GM15510 (cell line): ENCODE data around the gene MYO5B.

Experiments used
- POLR2A ChIP-seq: IDR thresholded peaks from 3 replicates; pipeline ENCODE4 v1.6.1; 2011; ENCODE audit warnings: borderline replicate concordance; ENCODE audit not compliant: insufficient read length; ENCODE audit errors: extremely low read depth

MYO5B gene

GRCh38 chr18:50193796-50194630 lies 934 bp downstream of the MYO5B start:
- no peak for TF ChIP-seq POLR2A

DNA sequence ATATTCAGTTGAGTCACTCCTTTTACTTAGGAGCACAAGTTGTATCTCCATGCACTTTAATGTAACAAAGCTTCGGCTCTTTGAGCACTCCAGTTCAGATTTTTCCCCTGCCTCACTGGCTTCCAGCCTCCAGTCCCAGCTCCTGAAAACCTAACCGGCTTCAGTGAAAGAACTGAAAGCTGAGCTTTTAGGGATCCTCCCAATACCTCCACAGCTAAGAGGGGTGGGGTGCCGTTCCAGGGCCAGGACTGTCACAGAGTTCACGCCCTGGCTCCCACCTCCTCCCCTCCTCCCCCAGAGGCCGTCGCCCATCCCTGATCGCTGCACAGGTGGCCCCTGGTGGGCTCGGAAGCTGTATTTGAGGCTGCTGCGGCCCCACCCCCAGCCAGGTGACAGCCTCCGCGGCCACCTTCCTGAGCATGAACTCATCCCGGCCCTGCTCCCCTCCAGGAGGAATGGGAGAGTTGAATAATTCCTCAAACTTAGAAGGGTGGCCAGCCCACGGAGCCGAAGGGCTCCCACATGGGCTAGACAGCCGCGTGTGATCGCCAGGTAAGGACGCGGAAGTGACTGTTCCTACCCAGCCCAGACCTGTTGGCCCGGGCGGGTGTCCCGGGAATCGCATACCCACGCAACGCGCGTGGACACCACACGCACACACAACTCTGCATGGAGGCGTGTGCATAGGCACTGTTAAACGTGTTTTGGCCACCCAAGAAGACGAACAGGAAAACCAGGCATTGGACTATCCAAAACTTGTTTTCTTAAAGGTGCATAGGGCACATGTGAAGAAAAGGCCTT lies 1.8 kb downstream of the MYO5B start:
- TF ChIP-seq POLR2A, result no peak

DNA sequence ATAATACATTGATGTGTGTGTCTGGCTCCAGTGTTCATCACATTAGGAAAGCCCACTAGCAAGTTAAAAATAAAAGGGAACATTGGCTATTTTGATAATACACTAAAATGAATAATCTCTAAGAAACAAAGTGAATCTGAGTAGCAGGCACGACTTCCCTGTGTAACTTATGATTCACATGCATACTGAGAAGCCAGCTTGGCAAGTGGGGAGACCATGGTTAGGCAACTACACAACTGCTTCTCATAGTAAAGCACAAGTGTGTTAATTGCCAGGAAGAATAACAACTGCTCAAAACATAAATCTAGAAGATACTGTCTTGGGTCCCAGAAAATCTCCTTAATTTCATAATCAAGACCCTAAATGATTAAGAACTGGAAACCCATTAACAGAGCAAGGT lies 4.0 kb downstream of the MYO5B start:
- no peak for TF ChIP-seq POLR2A

DNA sequence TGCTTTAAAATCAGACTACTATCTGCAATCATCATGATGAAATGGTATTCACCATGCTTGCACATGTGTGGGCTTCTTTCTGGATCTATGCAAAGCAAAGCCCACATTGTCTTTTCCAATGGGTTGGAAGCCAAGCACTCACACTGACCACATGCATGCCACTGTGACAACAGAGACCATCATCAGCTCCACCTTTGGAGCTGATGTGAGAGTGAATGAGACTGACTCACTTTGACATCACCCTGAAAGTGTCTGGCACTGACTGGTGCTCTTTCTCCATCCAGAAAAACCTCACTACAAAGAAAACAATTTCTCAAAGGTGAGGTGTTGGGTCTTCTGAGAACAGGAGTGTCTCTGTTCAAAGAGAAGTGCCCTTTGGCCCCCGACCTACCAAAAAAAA lies 4.7 kb downstream of the MYO5B start:
- TF ChIP-seq POLR2A, result no peak

- no peak for TF ChIP-seq POLR2A
Measured at GRCh38 chr18:50189160-50189559, 5.8 kb downstream of the MYO5B start.

DNA sequence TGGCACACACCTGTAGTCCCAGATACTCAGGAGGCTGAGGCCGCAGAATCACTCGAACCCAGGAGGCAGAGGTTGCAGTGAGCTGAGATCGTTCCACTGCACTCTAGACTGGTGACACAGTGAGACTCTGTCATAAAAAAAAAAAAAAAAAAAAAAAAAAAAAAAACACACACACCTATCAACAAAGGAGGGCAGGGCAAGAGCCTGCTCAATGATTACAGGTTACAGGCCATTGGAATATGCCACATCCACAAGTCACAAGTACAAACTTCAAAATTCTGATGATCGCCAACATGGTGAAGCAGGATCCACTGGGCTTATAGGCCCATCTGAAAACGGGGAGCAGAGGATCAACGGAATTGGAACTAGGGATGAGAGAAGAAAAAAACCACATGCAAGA lies 6.3 kb downstream of the MYO5B start:
- TF ChIP-seq POLR2A, result no peak

DNA sequence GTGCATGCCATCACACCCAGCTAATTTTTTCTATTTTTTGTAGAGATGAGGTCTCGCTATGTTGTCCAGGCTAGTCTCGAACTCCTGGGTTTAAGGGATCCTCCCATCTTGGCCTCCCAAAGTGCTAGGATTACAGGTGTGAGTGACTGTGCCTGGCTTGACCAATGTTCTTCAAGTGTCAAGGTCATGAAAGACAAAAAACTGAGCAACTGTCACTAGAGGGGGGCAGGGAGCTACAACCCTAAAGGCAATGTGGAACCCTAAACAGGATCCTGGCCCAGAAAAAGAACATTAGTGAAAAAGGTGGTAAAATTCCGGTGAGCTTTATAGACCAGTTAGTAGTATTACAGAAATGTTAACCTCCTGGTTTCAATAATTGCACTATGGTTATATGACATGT lies 7.3 kb downstream of the MYO5B start:
- TF ChIP-seq POLR2A, result no peak

- no peak for TF ChIP-seq POLR2A
Measured at GRCh38 chr18:50186385-50186784, 8.6 kb downstream of the MYO5B start.

- no peak for TF ChIP-seq POLR2A
Measured at GRCh38 chr18:50183556-50183955, 11.4 kb downstream of the MYO5B start.

- TF ChIP-seq POLR2A, result no peak
Measured at GRCh38 chr18:50182511-50182910, 12.4 kb downstream of the MYO5B start.

- TF ChIP-seq POLR2A, result no peak
Measured at GRCh38 chr18:50181590-50181989, 13.4 kb downstream of the MYO5B start.

DNA sequence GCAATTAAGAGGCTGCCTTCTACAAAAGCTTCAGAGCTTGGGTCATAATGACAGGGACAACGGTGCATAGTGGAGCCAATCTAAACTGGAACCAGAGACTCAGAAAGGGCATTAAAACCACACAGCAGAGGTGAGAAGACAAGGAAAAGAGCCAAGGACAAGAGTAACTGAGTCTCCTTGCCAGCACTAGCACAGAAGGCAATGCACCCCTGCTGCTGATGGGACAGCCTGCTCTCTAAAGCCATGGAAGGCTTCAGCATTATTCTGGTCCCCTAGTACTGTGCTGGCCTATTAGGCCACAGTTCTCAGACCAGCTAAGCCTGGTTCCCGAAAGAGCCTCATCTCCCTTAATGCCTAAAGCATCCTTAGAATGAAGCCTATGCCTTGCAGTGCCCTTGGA lies 15.5 kb downstream of the MYO5B start:
- TF ChIP-seq POLR2A, result no peak

- TF ChIP-seq POLR2A, result no peak
Measured at GRCh38 chr18:50177294-50177992, 17.5 kb downstream of the MYO5B start.

DNA sequence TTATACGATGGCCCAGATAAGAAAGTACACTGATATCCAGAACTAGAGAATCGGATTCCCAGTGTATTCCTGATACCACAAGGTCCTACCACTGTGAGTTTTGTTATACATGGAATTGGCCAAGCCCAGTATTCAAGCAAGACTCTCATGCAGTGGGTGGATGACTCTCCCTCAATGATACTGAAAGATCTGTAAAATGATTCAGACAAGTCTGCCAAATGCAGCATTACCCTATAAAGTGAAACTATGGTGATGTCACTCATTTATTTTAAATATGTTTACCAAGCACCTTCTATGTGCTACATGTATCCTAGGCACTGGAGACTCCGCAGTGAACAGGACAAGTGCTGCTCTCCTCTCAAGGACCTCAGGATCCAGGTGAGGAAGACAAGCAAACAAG lies 22.6 kb downstream of the MYO5B start:
- TF ChIP-seq POLR2A, result no peak

DNA sequence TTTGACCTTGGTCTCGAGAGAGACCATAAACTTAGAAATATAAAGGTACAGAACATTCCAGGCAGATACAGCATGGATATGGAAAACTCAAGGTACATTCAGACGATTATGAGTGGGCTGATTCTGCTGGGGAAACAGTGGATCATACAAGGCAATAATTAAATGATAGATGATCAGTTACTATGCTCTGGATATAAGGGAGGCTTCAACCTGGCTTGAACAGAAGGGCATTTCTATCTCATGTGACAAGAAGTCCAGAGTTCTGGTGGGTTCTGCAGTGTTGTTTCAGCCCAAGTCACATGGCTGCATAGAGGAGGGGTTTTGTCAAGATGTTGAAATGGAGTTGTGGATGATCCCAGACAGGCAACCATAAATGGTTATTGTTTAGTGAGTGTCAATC lies 23.5 kb downstream of the MYO5B start:
- no peak for TF ChIP-seq POLR2A

- no peak for TF ChIP-seq POLR2A
Measured at GRCh38 chr18:50170004-50170403, 24.9 kb downstream of the MYO5B start.

DNA sequence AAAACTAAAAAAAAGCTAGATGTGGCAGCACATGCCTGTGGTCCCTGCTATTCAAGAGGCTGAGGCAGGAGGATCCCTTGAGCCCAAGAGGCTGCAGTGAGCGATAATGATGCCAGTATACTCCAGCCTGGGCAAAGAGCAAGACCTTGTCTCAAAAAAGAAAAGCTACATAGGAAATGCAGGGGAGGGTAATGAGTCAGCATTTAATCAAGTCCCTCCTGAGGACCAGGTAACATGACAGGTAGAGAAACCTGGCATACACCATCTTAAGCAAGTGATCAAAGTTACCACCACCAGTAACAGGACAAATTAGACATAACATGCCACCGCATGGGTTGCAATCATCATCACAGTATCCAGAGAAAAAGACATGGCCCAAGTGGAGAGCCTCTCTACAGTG lies 25.8 kb downstream of the MYO5B start:
- no peak for TF ChIP-seq POLR2A
